ENCODE data around the gene ICOSLG.

DNA sequence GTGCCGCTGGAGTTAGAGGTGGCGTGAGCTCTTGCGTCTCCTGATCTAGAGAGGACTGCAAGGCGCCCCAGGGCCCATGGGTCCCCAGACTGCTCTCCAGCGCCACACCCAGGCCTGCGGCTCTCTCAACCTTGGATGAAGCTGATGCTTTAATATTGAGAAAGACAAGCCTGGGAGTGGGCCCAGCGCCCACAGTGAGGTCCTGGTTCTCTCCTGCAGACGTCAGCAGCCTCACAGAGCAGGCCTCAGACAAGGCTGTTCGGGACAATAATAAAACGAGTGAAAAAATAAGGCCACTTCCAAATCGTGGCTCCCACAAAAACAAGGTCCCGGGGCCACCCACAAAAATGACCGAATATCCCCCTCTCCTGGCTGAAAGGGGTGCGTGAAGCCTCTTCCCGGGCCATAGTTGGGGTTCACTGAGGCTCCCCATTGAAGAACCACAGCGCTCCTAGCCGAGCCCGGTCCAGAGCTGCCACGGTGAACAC is 27.0 kb upstream of the ICOSLG start:
- TF ChIP-seq POLR2AphosphoS5 (IDR thresholded peaks at IDR 0.05; ENCODE audit: low read depth) = no peak
- TF ChIP-seq, protein P1, sequence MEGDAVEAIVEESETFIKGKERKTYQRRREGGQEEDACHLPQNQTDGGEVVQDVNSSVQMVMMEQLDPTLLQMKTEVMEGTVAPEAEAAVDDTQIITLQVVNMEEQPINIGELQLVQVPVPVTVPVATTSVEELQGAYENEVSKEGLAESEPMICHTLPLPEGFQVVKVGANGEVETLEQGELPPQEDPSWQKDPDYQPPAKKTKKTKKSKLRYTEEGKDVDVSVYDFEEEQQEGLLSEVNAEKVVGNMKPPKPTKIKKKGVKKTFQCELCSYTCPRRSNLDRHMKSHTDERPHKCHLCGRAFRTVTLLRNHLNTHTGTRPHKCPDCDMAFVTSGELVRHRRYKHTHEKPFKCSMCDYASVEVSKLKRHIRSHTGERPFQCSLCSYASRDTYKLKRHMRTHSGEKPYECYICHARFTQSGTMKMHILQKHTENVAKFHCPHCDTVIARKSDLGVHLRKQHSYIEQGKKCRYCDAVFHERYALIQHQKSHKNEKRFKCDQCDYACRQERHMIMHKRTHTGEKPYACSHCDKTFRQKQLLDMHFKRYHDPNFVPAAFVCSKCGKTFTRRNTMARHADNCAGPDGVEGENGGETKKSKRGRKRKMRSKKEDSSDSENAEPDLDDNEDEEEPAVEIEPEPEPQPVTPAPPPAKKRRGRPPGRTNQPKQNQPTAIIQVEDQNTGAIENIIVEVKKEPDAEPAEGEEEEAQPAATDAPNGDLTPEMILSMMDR (IDR thresholded peaks at IDR 0.05; ENCODE audit: insufficient read depth, low read length) = no peak
- no peak for TF ChIP-seq GABPA (IDR thresholded peaks at IDR 0.05; ENCODE audit: low read depth)
- TF ChIP-seq, protein P2, sequence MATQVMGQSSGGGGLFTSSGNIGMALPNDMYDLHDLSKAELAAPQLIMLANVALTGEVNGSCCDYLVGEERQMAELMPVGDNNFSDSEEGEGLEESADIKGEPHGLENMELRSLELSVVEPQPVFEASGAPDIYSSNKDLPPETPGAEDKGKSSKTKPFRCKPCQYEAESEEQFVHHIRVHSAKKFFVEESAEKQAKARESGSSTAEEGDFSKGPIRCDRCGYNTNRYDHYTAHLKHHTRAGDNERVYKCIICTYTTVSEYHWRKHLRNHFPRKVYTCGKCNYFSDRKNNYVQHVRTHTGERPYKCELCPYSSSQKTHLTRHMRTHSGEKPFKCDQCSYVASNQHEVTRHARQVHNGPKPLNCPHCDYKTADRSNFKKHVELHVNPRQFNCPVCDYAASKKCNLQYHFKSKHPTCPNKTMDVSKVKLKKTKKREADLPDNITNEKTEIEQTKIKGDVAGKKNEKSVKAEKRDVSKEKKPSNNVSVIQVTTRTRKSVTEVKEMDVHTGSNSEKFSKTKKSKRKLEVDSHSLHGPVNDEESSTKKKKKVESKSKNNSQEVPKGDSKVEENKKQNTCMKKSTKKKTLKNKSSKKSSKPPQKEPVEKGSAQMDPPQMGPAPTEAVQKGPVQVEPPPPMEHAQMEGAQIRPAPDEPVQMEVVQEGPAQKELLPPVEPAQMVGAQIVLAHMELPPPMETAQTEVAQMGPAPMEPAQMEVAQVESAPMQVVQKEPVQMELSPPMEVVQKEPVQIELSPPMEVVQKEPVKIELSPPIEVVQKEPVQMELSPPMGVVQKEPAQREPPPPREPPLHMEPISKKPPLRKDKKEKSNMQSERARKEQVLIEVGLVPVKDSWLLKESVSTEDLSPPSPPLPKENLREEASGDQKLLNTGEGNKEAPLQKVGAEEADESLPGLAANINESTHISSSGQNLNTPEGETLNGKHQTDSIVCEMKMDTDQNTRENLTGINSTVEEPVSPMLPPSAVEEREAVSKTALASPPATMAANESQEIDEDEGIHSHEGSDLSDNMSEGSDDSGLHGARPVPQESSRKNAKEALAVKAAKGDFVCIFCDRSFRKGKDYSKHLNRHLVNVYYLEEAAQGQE (IDR thresholded peaks at IDR 0.05; ENCODE audit: insufficient replicate concordance, low read depth) = no peak

Data from HL-60 (cell line).